PFSK-1 (cell line): Measurements from ENCODE around the gene C16orf78.

Experiments used
- FOXP2 ChIP-seq: optimal IDR thresholded peaks from 2 replicates; pipeline ENCODE3; 2011; ENCODE audit warnings: borderline replicate concordance, control low read depth, inconsistent platforms; ENCODE audit not compliant: insufficient read depth; ENCODE audit errors: extremely low read length, extremely low read depth
- TAF1 ChIP-seq: IDR thresholded peaks from 2 replicates; pipeline ENCODE4 v1.6.1; 2012; ENCODE audit warnings: low read length, control low read depth, borderline replicate concordance; ENCODE audit not compliant: insufficient read depth

- TF ChIP-seq FOXP2 (no peak), TAF1 (no peak)
These were observed 23.1 kb upstream of the C16orf78 start for GRCh38 chr16:49350265-49351095.
